Measurements from ENCODE around the gene CGN.
A peak's percentile ranks its signal among the peaks of the same experiment; 100 is the strongest.

Gene CGN

GRCh38 chr1:151530461-151530860, 19.3 kb downstream of the CGN start:
- H3K27ac ChIP-seq: no peak overlapping the region
- no peak for TF ChIP-seq CTCF (IDR thresholded peaks at IDR 0.05)
- TF ChIP-seq ZFX (IDR thresholded peaks at IDR 0.05; ENCODE audit: borderline replicate concordance): no peak

DNA sequence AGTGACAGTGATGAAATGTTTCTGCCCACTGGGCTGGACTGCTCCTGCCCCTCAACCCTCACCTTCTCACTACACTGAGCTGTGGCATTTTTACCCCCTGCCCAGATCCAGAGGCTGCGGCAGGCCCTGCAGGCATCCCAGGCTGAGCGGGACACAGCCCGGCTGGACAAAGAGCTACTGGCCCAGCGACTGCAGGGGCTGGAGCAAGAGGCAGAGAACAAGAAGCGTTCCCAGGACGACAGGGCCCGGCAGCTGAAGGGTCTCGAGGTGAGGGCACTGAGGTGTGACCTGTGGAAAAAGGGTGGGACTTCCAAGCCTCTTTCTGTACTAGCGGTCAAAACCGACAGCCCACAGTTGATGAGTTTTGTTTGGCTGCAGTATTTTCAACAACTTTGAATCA, 22.7 kb downstream of the CGN start:
- no peak for TF ChIP-seq ZFX (IDR thresholded peaks at IDR 0.05; ENCODE audit: borderline replicate concordance)
- no peak for TF ChIP-seq CTCF (IDR thresholded peaks at IDR 0.05)

GRCh38 chr1:151534662-151535278, 23.6 kb downstream of the CGN start:
- no peak overlapping the region for H3K27ac ChIP-seq

More for the DNA sequence above, 22.7 kb downstream of the CGN start:
- H3K27ac ChIP-seq: no peak overlapping the region

GRCh38 chr1:151535326-151536271, 24.4 kb downstream of the CGN start:
- TF ChIP-seq ZFX (IDR thresholded peaks at IDR 0.05; ENCODE audit: borderline replicate concordance): no peak
- no peak for TF ChIP-seq CTCF (IDR thresholded peaks at IDR 0.05)
- no peak overlapping the region for H3K27ac ChIP-seq

More at GRCh38 chr1:151534662-151535278, 23.6 kb downstream of the CGN start:
- TF ChIP-seq CTCF (IDR thresholded peaks at IDR 0.05): peak; percentile 99
- no peak for TF ChIP-seq ZFX (IDR thresholded peaks at IDR 0.05; ENCODE audit: borderline replicate concordance)

DNA sequence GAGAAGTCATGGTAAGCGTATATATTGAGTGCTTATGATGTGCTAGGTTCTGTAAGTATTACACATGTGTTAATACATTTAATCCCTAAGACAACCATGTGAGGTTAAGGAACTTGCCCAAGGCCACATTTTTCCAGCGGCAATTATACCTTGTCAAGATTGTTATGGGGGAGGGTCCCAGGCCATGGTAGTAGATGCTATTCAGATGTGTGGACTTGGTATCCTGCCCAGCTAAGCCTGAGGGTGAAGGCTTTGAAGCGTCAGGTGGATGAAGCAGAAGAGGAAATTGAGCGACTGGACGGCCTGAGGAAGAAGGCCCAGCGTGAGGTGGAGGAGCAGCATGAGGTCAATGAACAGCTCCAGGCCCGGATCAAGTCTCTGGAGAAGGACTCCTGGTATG, 25.3 kb downstream of the CGN start:
- H3K27ac ChIP-seq: no peak overlapping the region
- no peak for TF ChIP-seq CTCF (IDR thresholded peaks at IDR 0.05)
- TF ChIP-seq ZFX (IDR thresholded peaks at IDR 0.05; ENCODE audit: borderline replicate concordance): no peak

DNA sequence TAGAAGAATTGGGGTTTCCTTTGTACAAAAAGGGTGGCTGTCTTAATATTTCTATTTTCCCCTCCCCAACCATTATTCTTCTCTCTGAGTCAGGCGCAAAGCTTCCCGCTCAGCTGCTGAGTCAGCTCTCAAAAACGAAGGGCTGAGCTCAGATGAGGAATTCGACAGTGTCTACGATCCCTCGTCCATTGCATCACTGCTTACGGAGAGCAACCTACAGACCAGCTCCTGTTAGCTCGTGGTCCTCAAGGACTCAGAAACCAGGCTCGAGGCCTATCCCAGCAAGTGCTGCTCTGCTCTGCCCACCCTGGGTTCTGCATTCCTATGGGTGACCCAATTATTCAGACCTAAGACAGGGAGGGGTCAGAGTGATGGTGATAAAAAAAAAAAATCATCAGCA, 25.9 kb downstream of the CGN start:
- no peak for TF ChIP-seq CTCF (IDR thresholded peaks at IDR 0.05)
- no peak for TF ChIP-seq ZFX (IDR thresholded peaks at IDR 0.05; ENCODE audit: borderline replicate concordance)
- 0 out of 2 replicates have a peak overlapping the region, but pooled peaks have one; percentile 100 for H3K27ac ChIP-seq
